GM12891 (cell line): ENCODE data around the gene CTPS1.

ENCODE experiments used
- PAX5 ChIP-seq: IDR thresholded peaks from 2 replicates; pipeline ENCODE4 v1.6.1; 2011; ENCODE audit warnings: low read length, moderate library complexity, mild to moderate bottlenecking; ENCODE audit not compliant: insufficient read depth, severe bottlenecking
- POLR2A ChIP-seq: IDR thresholded peaks from 2 replicates; pipeline ENCODE4 v1.6.1; 2011; ENCODE audit warnings: low read depth, low read length, control low read depth
- POLR2AphosphoS5 ChIP-seq: IDR thresholded peaks from 2 replicates; pipeline ENCODE4 v1.6.1; 2011; ENCODE audit warnings: low read depth, low read length, control low read depth
- POU2F2 ChIP-seq: IDR thresholded peaks from 2 replicates; pipeline ENCODE4 v1.6.1; 2011; ENCODE audit warnings: low read depth, mild to moderate bottlenecking, control low read depth, low read length, moderate library complexity
- SPI1 ChIP-seq: IDR thresholded peaks from 2 replicates; pipeline ENCODE4 v1.6.1; 2011; ENCODE audit warnings: low read depth, low read length, control low read depth
- TAF1 ChIP-seq: IDR thresholded peaks from 2 replicates; pipeline ENCODE4 v1.6.1; 2011; ENCODE audit warnings: low read depth, low read length, control low read depth

DNA sequence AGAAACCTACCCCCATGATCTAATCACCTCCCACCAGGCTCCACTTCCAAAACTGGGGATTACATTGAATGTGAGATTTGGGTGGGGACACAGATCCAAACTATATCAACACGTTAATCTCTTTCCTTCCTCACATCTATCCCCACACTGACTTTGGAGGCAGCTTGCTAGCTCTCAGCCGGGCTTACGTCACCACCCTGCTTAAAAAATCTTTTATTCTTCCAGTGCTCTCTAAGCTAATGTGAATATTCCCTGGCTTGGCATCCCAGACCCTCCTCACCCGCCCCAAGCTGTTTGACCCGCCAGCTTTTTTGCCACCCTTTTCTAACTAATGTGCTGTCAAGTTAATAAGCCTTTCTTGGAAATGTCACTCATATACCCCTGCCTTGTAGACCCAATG is 47.9 kb upstream of the CTPS1 start:
- TF ChIP-seq TAF1 (no peak), POLR2A (no peak), PAX5 (no peak), POLR2AphosphoS5 (no peak), POU2F2 (no peak), SPI1 (no peak)
